Right renal cortex interstitium (tissue), 3 donors: ENCODE measurements around the gene RAD51B. TPM values are rescaled to one million over a fixed set of nuclear protein-coding genes. Genes with fewer than 3 reads are reported as not detected.

Experiments used
- DNase-seq, 3 donors: peaks; one replicate each; pipeline ENCODE4 v3.0.0-alpha.2; 2013; ENCODE audit warnings: low read depth in 3 of 3, low spot score in 2 of 3
- polyA plus RNA-seq, 3 donors: library from polyadenylated mRNA; unstranded; fragments of 120-200 nt; gene quantifications; one replicate each; pipeline ENCODE4 v1.2.1, GENCODE V29; 2013; ENCODE audit not compliant: insufficient read length in 3 of 3

Gene RAD51B
- polyA plus RNA-seq, 3 donors = 11.3 to 11.9 (median 11.6) TPM

DNA sequence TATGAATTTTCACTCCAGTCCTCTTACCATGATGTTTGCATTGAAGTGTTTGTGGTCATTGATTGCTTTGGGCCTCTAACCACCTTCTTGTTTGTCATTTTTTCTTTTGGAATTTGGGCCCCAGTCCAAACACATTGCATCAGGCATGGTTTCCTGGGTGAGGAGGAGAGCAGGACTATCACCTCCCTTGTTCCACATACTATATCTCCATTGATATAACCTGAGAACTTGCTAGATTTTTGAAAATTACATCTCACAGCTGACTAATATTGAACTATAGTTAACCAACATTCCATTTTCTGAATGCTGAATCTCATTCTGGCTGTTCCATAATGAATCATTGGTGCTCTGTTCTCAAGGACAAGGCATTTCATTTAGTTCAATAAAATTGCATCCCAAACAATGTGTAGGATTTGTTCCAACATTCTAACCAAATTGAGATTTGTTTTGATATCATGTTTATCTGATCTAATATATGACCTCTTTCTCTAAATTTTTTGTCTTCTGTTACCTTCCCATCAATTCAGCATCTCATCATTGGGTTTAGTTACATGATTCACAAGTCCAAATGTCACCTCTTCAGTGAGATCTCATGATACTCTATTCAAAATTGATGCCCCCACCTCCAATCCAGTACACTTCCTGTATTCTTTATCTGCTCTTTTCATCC lies 644.3 kb downstream of the RAD51B start:
- no peak for DNase-seq

DNA sequence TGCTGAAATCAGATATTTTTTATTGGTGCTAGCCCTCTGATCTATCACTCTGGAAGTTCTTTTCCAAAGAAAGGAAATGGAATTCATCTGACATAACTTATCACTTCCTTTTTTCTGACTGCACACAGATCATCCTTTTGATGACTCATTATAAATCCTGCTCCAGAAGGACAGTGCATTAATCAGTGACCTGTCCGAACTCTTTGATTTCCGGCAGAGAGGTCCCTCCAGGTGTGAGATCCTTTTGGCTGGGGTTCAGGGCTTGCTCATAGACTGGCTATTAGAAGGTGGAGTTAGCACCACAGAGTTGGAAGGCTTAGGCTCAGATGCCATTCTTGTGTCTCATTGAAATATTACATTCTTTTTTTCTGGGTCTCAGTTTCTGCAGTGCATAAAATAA lies 645.1 kb downstream of the RAD51B start:
- DNase-seq = no peak

DNA sequence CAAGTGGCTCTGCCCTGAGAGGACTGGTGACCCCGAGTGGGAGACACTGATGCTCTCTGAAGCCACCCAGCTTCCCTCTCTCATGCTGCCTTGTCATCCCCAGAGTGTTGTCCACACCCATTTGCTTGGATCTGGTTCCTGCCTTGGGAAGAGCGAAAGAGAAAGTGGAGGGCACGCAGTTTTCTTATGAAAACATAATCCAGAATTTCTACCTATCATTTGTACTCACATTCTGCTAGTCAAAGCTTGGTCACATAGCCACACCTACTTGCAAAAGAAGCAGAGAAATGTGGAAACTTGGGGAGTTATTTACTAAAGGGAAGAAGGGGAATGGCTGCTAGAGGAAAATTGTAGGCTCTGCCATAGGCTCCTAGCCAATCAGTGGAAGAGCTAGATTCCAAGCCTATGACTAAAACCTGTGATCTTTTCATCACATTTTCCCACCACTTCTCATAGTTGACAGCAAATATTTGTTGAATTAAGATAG lies 647.0 kb downstream of the RAD51B start:
- DNase-seq = no peak

- DNase-seq = no peak
These were observed 647.8 kb downstream of the RAD51B start for GRCh38 chr14:68467425-68467824.

- no peak for DNase-seq
These were observed 649.0 kb downstream of the RAD51B start for GRCh38 chr14:68468437-68469207.

DNA sequence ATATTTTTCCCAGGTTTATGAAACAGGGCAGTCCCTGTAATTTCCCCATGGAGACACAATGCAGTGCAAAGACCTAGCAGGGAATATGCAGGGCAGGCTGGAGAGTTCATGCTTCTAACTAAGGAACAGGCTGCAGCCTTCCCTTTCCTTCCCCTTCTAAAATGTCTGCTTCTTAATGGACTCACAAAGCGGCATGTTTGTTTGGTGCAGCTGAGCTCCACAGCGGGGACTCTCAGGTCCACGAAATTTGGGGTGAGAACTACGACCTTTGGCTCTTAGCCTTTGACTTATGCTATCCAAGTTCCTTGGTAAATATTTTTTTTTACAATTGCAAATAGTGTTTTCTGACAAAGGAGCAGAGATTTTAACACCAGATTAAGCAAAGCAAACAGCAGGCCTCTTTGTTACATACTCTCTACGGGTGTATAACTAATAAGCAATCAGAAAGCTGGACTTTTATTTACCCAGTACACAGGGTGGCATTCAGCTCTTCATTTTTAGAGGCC lies 649.7 kb downstream of the RAD51B start:
- DNase-seq = no peak

DNA sequence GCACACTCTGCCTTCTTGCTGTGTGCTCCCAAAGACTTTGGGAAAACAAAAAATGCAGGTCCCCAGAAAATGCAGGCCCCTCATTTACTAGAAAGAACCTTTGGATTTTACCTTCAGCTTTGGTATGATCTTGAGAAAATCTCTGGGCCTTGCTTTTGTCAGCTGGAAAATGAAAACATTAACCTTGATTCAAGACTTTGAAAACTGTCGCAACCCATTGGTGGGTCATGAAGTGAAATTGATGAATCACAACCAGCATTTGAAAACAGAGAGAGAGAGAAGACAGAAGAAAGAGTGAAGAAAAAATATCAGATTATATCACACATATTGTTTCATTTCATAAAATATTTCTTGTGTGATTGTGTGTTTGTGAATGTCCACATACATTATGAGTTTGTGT lies 650.8 kb downstream of the RAD51B start:
- no peak for DNase-seq

DNA sequence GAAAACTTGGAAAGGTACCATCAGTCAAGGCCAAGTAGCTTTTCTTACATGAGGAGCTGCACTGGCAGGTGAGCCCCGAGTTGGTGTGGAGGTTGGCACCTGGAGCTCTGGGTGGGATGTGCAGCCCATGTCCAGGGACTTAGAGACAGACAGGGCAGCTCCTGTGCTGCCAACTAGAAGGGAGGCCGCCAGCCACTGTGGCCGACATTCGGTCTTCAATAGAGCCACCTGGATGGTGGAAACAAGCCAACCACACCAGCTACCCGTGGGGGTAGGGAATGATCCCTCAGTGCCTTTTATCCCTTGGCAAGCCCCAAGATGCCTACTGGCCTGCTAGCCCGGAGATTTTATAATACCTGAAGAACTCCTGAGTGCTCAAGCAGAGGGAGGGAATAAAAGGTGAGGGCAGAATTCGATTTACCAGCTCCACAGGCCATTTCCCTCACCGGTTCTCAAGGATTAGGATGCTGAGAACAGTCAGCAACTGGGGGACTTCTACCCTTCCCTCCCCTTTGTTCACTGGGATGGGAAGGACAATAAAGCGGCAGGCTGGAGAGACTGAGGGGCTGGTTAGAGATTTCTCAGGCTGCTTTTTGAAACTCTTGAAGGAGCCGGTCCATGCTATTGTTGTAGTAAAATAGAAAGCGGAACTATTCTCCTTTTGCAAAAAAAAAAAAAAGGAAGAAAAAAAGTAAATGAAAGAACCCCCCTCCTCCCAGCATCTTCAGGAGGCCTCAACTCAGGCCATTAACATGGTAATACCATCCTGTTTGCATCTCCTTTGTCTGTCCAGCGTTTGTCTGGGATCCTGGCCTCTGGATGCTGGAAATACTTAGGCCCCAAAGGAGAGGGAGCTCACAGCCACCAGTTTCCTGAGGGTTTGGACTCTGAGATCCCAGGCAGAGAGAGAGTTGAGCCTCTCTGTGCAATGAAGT lies 651.7 kb downstream of the RAD51B start:
- DNase-seq = no peak

DNA sequence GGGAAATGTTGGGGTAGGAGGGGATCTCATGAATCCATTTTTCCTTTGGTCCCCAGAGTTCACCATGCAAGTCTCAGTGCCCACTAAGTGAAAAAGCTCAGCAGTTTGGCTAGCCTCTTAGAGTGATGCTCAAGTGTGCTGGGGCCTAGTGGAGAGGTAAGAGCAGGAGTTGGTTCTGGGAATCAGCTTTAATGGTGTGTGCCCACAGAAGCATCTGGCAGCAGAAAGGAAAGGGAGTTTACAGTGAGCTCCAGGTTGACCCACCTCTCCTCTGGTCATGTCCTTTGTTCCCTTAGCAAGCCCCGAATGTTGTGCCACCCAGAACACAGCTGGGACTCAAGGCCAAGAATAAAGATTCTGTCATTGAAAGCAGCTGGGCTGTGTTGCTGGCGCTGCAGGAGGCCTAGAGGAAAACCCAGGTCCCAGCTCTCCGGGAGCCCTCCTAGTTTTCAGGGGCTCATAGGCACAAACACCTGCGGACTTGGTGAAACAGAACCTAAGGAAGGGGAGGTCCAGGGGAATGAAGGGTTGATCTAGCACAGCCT lies 652.5 kb downstream of the RAD51B start:
- no peak for DNase-seq

- DNase-seq = no peak
These were observed 653.5 kb downstream of the RAD51B start for GRCh38 chr14:68473069-68473468.

GRCh38 chr14:68473794-68474193 lies 654.2 kb downstream of the RAD51B start:
- DNase-seq = no peak

DNA sequence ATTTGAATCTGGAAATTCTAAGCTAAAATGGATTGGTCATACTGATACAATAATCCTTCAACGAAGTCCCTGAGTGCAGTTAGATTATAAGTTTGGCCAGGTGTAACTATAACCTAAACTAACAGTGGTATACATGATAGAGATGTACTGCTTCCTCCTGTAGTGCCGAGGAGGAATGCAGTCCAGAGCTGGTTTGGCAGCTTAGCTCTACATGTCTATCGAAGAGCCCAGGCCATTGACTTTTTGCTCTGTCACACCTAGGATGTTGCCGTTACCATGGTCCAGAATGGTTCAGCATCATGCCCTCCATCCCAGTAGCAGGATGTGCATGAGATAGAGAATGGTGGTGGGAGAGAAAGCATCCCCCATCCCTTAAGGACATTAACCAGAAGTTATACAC lies 655.2 kb downstream of the RAD51B start:
- DNase-seq = no peak

DNA sequence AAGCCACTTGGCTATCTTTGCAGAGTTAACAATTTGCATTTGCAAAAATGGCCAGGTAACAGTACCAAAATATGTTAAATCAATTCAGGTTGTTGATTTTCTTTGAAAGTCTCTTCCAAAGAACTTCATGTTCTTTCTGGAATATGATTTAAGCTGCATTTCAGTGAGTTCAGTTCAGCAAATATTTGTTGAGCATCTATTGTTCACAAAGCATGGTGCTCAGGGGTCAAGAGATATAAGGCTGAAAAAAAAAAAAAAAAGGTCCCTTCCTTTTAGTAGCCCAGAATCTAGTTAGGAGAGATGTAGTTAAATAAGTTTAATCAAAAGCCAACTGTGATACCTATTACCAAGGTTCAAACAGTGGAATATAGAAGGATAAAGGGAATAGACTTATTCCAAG lies 656.2 kb downstream of the RAD51B start:
- DNase-seq = no peak

DNA sequence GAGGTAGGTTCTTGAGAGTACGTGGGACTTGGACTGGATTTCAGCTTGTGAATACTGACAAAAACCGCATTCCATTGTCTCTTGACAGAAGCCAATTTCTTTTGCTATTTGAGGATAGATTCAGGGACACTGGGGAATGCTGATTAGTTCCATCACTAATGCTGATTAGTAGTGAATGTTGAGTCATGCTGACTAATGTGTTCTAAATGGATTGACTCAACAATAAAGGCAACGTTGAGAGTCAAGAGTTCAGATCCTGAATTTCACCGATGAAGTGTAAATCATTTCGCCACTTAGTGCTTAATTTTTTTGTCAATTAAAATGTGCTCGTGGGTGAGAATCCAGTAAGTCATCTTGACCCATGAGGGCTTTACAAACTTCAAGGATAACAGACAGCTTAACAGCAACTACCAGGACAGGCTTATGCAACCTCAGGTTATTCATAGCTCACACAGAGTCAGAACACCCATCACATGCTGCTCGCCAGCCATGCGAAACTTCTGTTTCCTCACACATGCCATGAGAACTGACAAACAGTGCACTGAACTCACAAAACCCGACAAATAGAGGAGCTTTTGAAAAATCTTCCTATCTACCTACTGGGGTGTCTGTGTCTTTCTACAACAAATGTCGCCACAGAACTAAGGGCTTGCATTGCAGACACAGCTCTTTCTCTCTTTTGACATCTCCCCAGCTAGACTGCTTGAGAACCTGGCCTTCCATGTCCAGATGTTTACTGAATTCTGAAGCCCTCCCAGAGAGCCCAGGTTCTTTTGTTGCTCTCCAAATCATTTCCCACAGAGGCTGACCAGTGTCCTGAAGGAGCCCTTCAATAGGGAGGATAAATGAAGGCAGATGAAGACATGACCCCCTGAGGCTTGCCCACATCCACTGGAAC lies 656.9 kb downstream of the RAD51B start:
- no peak for DNase-seq

- no peak for DNase-seq
These were observed 657.5 kb downstream of the RAD51B start for GRCh38 chr14:68477110-68477455.

DNA sequence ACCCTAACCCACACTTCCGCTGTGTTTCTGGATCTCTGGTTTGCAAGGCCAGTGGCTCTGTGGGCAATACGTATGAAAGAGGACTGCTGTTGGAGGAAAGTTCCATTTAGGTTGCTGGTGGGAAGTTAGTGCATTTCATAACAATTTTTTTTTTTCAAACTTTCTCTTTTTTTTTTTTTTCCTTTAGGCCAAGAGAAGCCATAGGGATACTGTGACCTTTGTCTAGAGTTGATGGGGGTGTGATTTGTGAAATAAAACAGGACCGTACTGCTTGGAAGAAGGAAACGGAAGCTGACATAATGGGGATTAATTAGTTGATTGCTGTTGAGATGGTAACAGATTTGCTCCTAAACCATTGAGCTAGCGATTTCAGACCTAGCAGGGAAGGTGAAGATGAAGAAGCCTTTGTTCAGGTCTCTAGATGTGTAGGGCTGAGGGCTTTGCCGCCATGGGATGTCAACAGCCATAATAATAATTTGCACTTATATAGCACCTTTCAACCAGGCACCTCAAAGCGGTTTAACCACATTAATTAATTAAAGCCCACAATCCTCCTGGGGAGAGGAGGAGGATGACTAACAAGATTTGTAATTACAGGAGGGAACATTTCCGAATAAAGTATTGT lies 658.0 kb downstream of the RAD51B start:
- no peak for DNase-seq

DNA sequence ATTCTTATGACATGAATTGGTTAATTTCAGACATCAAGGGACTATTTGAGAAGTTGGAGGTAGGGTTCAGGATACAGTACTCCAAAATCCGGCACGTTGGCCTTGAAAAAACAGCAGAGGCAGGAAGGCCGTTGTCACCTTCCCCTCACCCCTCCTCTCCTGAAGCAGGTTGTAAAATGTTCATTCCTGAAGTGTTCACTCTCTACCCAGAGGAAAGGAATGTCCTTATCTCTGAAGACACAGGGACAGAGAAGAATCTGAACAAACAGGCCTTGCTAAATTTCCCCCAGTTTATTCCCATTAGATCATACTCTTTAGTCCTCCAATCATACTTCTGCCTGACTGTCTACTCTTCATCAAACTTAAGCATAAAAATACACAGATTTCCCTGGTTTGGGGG lies 659.7 kb downstream of the RAD51B start:
- DNase-seq = no peak

DNA sequence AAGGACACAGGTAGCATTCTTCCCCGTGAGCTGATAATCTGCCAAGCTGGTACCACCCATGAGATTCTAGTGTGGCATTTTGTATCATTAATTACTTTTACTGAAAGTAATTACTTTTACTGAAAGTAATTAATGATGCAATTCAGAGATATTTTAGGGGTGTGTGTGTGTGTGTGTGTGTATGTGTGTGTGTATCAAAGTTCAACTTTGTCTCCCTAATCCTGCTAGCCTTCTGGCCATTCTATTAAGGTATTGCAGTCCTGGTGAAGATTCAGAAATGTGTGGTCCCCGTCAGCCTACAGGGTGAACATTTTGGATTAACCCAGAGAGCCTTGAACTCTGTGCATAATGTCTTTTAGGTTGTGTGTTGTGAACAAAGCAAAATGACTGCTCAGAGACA lies 662.4 kb downstream of the RAD51B start:
- no peak for DNase-seq

DNA sequence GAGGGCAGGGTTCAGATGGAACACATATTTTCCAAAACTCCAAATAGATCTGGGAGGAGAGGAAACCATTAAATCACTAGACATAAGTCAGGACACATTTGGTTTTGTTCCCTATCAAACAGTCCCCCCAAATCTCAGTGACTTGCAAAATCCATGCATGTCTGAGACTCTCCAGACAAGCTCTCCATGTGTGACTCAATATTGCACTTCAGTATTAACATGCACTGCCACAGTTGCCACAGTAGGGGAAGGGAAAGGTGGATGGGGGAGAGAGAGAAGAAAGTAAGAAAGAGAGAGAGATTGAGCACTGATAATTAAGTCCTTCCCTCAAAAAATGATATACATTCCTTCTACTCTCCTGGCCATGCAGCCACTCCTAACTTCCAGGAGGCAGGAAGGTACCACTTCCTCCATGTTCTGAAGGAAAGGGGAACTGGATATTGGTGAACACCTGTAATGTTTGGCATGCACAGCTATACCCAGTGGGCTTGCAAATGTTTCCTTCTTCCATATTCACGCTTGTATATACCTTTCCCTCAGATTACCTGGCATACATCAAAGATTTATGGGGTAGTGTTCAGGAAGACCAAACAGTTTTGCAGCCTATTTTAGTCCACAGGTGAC lies 663.3 kb downstream of the RAD51B start:
- no peak for DNase-seq
